Activated T-cell treated with anti-CD3 and anti-CD28 coated beads, Interleukin-2, amount 50 U/mL, for 1 hour (primary cell): ENCODE measurements around the gene SPATA20.

Source experiments
- DNase-seq: peaks from one replicate; pipeline ENCODE4 v3.0.0-alpha.2; 2020

The SPATA20 gene

GRCh38 chr17:50520483-50520882, 26.5 kb upstream of the SPATA20 start:
- no peak for DNase-seq

- no peak for DNase-seq
These were observed 25.5 kb upstream of the SPATA20 start for GRCh38 chr17:50521514-50521913.

GRCh38 chr17:50522766-50523165, 24.2 kb upstream of the SPATA20 start:
- DNase-seq, result no peak

GRCh38 chr17:50523208-50523607, 23.8 kb upstream of the SPATA20 start:
- DNase-seq, result no peak

- DNase-seq, result no peak
These were observed 22.1 kb upstream of the SPATA20 start for GRCh38 chr17:50524838-50525237.

- DNase-seq, result no peak
These were observed 19.7 kb upstream of the SPATA20 start for GRCh38 chr17:50527155-50527762.

- no peak for DNase-seq
These were observed 19.0 kb upstream of the SPATA20 start for GRCh38 chr17:50527949-50528474.

- DNase-seq, result no peak
These were observed 17.1 kb upstream of the SPATA20 start for GRCh38 chr17:50529849-50530248.

- no peak for DNase-seq
These were observed 15.4 kb upstream of the SPATA20 start for GRCh38 chr17:50531428-50532025.

GRCh38 chr17:50532452-50533024, 14.4 kb upstream of the SPATA20 start, which contains the start of gene EPN3:
TSS of gene EPN3 (plus strand) at chr17:50532735. CDS start at chr17:50536557, 3,822 bp downstream.
- DNase-seq, result no peak

- DNase-seq, result no peak
These were observed 13.8 kb upstream of the SPATA20 start for GRCh38 chr17:50533185-50533584.

GRCh38 chr17:50533720-50534148, 13.2 kb upstream of the SPATA20 start:
- no peak for DNase-seq

- DNase-seq, result no peak
These were observed 12.6 kb upstream of the SPATA20 start for GRCh38 chr17:50534222-50534978.

- DNase-seq, result no peak
These were observed 12.0 kb upstream of the SPATA20 start for GRCh38 chr17:50534979-50535326.

- DNase-seq, result no peak
These were observed 11.6 kb upstream of the SPATA20 start for GRCh38 chr17:50535407-50535806.

- no peak for DNase-seq
These were observed 10.0 kb upstream of the SPATA20 start for GRCh38 chr17:50536683-50537646.

GRCh38 chr17:50537721-50538548, 9.0 kb upstream of the SPATA20 start:
- DNase-seq, result no peak

- DNase-seq, result no peak
These were observed 8.2 kb upstream of the SPATA20 start for GRCh38 chr17:50538549-50539410.

GRCh38 chr17:50539762-50540559, 7.0 kb upstream of the SPATA20 start:
- DNase-seq, result no peak
